ENCODE results near the gene PRG2. TPM values are rescaled to one million over a fixed set of nuclear protein-coding genes. Genes with fewer than 3 reads are reported as not detected.

PRG2 gene
- total RNA-seq, 1 experiment from 2014 or later, result not detected

DNA sequence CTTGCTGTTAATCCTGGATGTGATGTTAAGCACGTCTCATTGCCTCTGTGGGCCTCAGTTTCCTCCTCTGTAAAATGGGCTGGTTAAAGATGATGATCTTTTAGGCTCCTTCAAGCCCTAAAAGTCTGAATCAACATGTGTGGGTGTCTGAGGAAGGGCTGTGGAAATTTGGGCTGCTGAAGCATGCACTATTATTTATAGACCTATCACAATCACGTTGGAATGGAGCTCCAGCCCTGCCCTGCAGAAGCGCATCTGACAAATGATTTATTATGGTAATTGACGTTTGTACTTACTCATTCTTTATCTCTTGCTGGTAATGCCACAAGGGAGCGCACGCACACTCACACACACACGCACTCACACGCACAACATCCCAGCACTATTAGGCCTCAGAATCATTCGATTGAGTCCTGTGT, 31.9 kb downstream of the PRG2 start:
- no peak overlapping the region for H3K27ac ChIP-seq
- BruUV-seq (replicated peaks), result no TSS peak
- POLR2A ChIA-PET (ENCODE audit: unreplicated experiment), result no interaction called here

GRCh38 chr11:57357856-57358255, 32.6 kb downstream of the PRG2 start:
- CTCF ChIA-PET, result no interaction called here
- no peak overlapping the region for H2AFZ ChIP-seq

More for the DNA sequence above, 31.9 kb downstream of the PRG2 start:
- Histone ChIP-seq H3K4me1 (replicated peaks; ENCODE audit: insufficient read depth) (peaks cover 13% of the 10 kb centered on the region; the same call in 1 of the 2 replicates), H3K9me2 (ENCODE audit: insufficient read depth) (no peaks in the 10 kb centered on the region), H3K36me3 (ENCODE audit: low read depth) (no peaks in the 10 kb centered on the region), H4K20me1 (ENCODE audit: insufficient read depth) (no peaks in the 10 kb centered on the region), H3K4me3 (no peak overlapping the region), H3F3A (ENCODE audit: insufficient read depth, low read depth) (peaks cover 11% of the 10 kb centered on the region; the same call in 1 of the 2 replicates), H3K27me3 (ENCODE audit: insufficient read depth, low read depth) (peaks cover 23% of the 10 kb centered on the region; the same call in 1 of the 2 replicates), H3K79me2 (ENCODE audit: low read depth) (no peaks in the 10 kb centered on the region), H3K4me2 (no peak overlapping the region), H2AFZ (no peak overlapping the region), H3K9me3 (ENCODE audit: insufficient read depth, low read depth) (no peaks in the 10 kb centered on the region)
- TF ChIP-seq CTCF (conservative IDR thresholded peaks at IDR 0.05), result no peak
- TF ChIP-seq EZH2 (IDR thresholded peaks at IDR 0.05; ENCODE audit: low read depth), result no peak
- CTCF ChIA-PET, result no interaction called here
- intact Hi-C loops (cut with micrococcal nuclease; ENCODE audit: unreplicated experiment), result no loop called here
- DNase-seq, result no peak

GRCh38 chr11:57357310-57357709, 33.1 kb downstream of the PRG2 start:
- POLR2A ChIA-PET (ENCODE audit: unreplicated experiment), result no interaction called here
- intact Hi-C loops (cut with micrococcal nuclease; ENCODE audit: unreplicated experiment), result no loop called here
- TF ChIP-seq EZH2 (IDR thresholded peaks at IDR 0.05; ENCODE audit: low read depth) (no peak), CTCF (conservative IDR thresholded peaks at IDR 0.05) (no peak)
- Histone ChIP-seq H3K4me3 (no peak overlapping the region), H3F3A (ENCODE audit: insufficient read depth, low read depth) (peaks cover 11% of the 10 kb centered on the region; the same call in 1 of the 2 replicates), H4K20me1 (ENCODE audit: insufficient read depth) (no peaks in the 10 kb centered on the region), H3K27me3 (ENCODE audit: insufficient read depth, low read depth) (peaks cover 22% of the 10 kb centered on the region; the same call in 1 of the 2 replicates), H3K36me3 (ENCODE audit: low read depth) (no peaks in the 10 kb centered on the region), H3K4me1 (replicated peaks; ENCODE audit: insufficient read depth) (peaks cover 13% of the 10 kb centered on the region; the same call in 1 of the 2 replicates), H3K9me2 (ENCODE audit: insufficient read depth) (no peaks in the 10 kb centered on the region), H3K9me3 (ENCODE audit: insufficient read depth, low read depth) (no peaks in the 10 kb centered on the region), H2AFZ (no peak overlapping the region), H3K79me2 (ENCODE audit: low read depth) (no peaks in the 10 kb centered on the region), H3K27ac (no peak overlapping the region), H3K4me2 (no peak overlapping the region)
- DNase-seq, result no peak
- CTCF ChIA-PET, result no interaction called here
- no TSS peak for BruUV-seq (replicated peaks)

More at GRCh38 chr11:57357856-57358255, 32.6 kb downstream of the PRG2 start:
- Histone ChIP-seq H3K9me2 (ENCODE audit: insufficient read depth) (no peaks in the 10 kb centered on the region), H3K27ac (no peak overlapping the region), H3K36me3 (ENCODE audit: low read depth) (no peaks in the 10 kb centered on the region), H3K79me2 (ENCODE audit: low read depth) (no peaks in the 10 kb centered on the region), H3K4me3 (no peak overlapping the region), H3K4me2 (no peak overlapping the region), H3K27me3 (ENCODE audit: insufficient read depth, low read depth) (peaks cover 19% of the 10 kb centered on the region; the same call in 1 of the 2 replicates), H3F3A (ENCODE audit: insufficient read depth, low read depth) (peaks cover 11% of the 10 kb centered on the region; the same call in 1 of the 2 replicates), H3K4me1 (replicated peaks; ENCODE audit: insufficient read depth) (peaks cover 13% of the 10 kb centered on the region; the same call in 1 of the 2 replicates), H4K20me1 (ENCODE audit: insufficient read depth) (no peaks in the 10 kb centered on the region), H3K9me3 (ENCODE audit: insufficient read depth, low read depth) (no peaks in the 10 kb centered on the region)
- BruUV-seq (replicated peaks), result no TSS peak
- POLR2A ChIA-PET (ENCODE audit: unreplicated experiment), result no interaction called here
- TF ChIP-seq CTCF (conservative IDR thresholded peaks at IDR 0.05) (no peak), EZH2 (IDR thresholded peaks at IDR 0.05; ENCODE audit: low read depth) (no peak)
- no peak for DNase-seq
- intact Hi-C loops (cut with micrococcal nuclease; ENCODE audit: unreplicated experiment), result no loop called here
